AG10803 (cell line): ENCODE measurements around the gene KANK2.
"Not testable (repeated sequence)": the region's sequence is repeated elsewhere in the genome, so short reads cannot be mapped to it uniquely, and the experiment has no call there.

ENCODE experiments used
- DNase-seq: peaks from one replicate; pipeline ENCODE4 v3.0.0; 2010; ENCODE audit warnings: low read depth
- H3K4me3 ChIP-seq: 2 replicates; pipeline ENCODE4 v1.5.1; 2011; ENCODE audit warnings: mild to moderate bottlenecking, low read length, control low read depth
- TF ChIP-seq, protein P1 (sequence below): conservative IDR thresholded peaks from 2 replicates; pipeline ENCODE4 v1.5.1; 2011; ENCODE audit warnings: mild to moderate bottlenecking, low read length, control low read depth, inconsistent platforms

Gene KANK2

DNA sequence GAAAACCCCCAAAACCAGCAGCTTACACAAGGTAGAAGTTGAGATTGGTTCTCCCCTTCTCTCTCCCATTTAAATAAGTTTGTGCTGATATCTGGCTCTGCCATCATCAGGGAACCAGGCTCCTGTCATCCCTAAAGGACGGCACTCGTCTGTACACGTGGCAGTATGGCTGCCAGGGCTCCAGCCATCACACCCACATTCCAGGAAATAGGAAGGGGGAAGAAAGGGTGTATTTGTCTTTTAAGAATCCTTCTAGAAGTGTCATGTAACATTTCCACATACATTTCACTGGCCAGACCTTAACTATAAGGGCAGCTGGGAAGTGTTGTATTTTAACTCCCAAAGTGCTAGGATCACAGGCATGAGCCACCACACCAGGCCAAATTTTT is 51.8 kb downstream of the KANK2 start:
- TF ChIP-seq, protein P1, sequence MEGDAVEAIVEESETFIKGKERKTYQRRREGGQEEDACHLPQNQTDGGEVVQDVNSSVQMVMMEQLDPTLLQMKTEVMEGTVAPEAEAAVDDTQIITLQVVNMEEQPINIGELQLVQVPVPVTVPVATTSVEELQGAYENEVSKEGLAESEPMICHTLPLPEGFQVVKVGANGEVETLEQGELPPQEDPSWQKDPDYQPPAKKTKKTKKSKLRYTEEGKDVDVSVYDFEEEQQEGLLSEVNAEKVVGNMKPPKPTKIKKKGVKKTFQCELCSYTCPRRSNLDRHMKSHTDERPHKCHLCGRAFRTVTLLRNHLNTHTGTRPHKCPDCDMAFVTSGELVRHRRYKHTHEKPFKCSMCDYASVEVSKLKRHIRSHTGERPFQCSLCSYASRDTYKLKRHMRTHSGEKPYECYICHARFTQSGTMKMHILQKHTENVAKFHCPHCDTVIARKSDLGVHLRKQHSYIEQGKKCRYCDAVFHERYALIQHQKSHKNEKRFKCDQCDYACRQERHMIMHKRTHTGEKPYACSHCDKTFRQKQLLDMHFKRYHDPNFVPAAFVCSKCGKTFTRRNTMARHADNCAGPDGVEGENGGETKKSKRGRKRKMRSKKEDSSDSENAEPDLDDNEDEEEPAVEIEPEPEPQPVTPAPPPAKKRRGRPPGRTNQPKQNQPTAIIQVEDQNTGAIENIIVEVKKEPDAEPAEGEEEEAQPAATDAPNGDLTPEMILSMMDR: no peak
- DNase-seq: no peak
- no peak overlapping the region for H3K4me3 ChIP-seq

DNA sequence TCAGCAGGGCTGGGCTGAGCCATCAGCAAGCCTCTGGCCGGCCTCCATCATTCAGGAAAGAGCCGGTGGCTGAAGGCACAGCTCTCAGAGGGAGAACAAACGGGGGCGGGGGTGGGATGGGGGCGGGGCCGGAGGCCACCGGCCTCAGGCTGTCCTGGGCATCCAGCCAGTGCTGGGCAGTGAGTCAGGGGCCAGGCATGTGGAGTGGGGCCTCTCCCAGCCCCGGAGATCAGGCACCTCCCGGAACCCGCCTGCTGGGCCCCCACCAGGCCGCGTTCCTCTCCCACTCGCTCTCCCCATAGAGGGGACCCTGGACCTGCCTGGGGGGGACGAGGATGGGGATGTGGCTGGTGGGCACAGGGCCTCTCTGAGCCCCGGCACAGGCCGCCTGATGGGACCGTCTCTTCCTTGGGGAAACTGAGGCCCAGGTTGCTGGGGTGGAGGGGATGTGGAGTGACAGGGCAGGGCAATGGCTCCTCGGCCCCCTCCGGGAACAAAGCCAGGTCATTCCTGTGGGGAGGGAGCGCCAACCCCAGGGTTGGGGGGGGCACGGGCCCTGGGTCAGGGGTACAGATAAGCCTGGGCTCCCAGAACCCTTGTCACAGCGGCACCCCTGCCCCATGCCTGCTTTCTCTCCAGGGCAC is 54.7 kb downstream of the KANK2 start:
- DNase-seq: peak; percentile 92
- peak overlapping the region; percentile 35 for H3K4me3 ChIP-seq
- TF ChIP-seq, protein P1: no peak

DNA sequence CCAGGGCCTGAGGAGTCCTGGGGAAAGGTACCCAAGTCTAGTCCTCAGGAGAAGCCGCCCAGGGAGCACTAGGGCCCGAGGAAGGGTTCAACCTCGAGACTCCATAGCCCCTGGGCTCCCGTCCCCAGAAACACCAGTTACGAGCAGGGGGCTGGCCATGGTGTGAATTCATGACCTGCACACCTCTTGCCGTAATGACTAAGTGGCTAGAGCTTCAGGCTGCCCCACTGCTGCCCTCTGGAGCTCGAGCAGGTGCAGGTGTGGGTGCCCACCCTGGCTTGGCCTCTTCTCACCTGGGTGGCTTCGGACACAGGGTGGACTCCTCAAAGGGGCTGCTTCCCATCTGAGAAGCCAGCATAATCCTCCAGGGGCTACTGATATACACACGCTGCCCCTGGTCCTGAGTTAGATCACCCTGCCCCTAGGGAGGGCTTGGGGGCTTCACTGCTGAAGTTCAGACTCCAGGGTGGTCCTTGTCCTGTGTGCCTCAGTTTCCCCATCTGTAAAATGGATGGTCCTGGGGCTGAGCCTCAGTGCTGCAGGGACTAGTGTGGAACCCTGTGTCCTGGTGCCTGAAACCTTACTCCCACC is 55.3 kb downstream of the KANK2 start:
- DNase-seq: no peak
- TF ChIP-seq, protein P1: no peak
- no peak overlapping the region for H3K4me3 ChIP-seq

DNA sequence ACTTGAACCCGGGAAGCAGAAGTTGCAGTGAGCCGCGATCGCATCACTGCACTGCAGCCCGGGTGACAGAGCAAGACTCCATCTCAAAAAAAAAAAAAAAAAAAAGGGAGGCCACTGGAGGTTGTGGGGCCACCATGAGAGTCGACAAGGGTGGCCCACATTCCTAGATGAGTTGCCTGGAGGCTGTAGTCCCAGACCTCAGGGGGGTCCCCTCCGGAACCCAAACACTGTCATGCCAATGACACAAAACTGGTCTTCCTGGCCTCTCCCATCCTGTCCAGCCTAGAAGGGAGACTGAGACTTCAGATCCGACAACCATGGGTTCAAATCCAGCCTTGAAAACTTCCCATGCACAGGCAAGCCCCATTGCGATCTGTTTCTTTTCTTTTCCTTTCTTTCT is 56.4 kb downstream of the KANK2 start:
- no peak overlapping the region for H3K4me3 ChIP-seq
- no peak for DNase-seq
- TF ChIP-seq, protein P1: no peak

DNA sequence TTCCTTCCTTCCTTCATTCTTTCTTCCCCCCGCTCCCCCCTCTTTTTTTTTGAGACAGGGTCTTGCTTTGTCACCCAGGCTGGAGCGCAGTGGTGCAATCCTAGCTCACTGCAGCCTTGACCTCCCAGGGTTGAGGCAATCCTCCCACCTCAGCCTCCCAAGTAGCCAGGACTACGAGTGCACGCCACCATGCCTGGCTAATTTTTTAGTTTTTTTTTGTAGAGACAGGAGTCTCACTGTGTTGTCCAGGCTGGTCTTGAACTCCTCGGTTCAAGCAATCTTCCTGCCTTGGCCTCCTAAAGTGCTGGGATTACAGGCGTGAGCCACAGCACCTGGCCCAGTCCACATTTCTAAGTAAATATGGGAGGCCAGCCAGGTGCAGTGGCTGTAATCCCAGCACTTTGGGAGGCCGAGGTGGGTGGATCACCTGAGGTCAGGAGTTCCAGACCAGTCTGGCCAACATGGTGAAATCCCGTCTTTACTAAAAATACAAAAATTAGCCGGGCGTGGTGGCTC is 57.3 kb downstream of the KANK2 start:
- not testable (repeated sequence) for DNase-seq, H3K4me3 ChIP-seq

DNA sequence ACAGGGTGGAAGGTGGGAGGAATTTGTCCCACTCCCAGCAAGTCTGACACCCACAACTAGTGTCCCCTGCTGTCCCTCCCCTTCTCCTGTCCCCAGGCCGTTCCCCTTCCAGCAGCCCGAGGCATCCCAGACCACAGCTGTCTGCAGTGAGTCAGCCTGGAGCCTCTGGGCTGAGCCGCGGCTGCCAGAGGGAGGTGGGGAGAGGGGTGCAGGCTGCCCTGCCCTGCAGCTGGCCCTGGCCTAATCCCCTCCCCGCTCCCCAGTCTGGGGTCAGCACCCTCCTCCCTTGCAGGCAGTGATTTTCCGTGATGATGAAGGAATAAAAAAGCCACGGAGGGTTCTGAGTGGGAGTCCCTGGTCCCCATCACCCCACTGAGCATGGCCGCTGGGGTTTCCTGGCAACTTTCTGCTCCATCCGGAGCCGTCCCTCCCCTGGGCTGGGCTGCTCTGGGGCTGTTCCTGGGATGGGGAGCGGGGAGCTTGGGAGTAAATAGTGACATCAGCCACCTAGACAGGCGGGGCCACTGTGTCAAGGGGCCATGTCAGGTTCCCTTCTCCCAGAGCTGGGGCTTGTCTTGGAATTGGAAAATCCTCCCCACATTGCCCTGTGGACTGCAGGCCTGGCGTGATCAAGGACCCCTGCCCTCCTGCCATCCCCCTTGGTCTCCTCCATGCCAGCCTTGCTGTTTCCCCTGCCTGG is 58.6 kb downstream of the KANK2 start:
- TF ChIP-seq, protein P1: peak; percentile 13; the same call in 1 of the 2 replicates
- DNase-seq: peak; percentile 83
- H3K4me3 ChIP-seq: peak overlapping the region; percentile 46

DNA sequence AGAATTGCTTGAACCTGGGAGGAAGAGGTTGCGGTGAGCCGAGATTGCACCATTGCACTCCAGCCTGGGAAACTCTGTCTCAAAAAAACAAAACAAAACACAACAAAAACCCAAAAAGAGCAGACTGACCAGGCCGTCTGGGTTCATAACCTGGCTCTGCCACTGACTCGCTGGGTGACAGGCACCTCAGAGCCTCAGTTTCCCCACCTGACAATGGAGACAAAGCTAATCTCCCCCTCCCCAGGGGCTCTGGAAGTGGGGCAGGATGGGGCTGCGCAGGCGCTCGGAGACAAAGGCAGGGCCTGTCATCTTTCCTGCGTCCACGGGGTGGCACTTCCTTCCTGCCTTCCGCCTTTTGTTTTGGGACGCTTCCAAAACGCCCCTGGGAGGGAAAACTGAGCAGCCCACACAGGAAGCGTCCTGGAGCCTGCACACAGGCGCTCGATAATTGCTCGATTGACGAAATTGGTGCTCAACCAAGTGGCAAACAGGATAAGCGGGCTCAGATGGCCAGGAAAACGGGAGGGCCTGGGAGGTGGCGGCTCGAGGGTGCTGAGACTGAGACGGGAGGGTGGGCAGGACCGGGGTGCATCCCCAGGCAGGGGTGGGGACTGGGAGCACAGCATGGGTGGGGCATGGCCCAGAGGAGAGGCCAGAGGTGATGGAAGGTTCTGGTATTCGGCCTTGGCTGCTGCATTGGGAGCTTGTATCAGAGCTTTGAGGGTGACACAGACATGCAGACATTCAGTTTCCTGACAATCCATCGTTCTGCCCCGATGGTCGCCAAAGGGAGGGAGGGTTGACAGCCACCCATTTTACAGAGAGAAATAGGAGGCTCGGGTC is 59.6 kb downstream of the KANK2 start:
- peak; percentile 91 for DNase-seq
- TF ChIP-seq, protein P1: peak; percentile 84
- H3K4me3 ChIP-seq: peak overlapping the region; percentile 46
